Epithelial cell of proximal tubule (primary cell): ENCODE data around the gene NUDT21. TPM values are rescaled to one million over a fixed set of nuclear protein-coding genes. Genes with fewer than 3 reads are reported as not detected.

ENCODE experiments used
- DNase-seq: peaks from one replicate; pipeline ENCODE4 v3.0.0-alpha.2; 2011; ENCODE audit warnings: low read depth
- H3K4me3 ChIP-seq: 2 replicates; pipeline ENCODE4 v1.5.1; 2011; ENCODE audit warnings: low read depth, mild to moderate bottlenecking, low read length
- CTCF ChIP-seq: conservative IDR thresholded peaks from 2 replicates; pipeline ENCODE4 v1.5.1; 2012; ENCODE audit warnings: low read depth, mild to moderate bottlenecking, low read length
- total RNA-seq: library from RNA; depleted of rRNA; stranded (reverse); fragments of >200 nt; gene quantifications from 2 replicates; pipeline ENCODE4 v1.2.3, GENCODE V29; 2015

The NUDT21 gene
- total RNA-seq, 1 donor from 2014 or later = 78.2 TPM

- H3K4me3 ChIP-seq = no peak overlapping the region
- DNase-seq = no peak
- TF ChIP-seq CTCF = no peak
Measured at GRCh38 chr16:56447286-56447685, 3.8 kb downstream of the NUDT21 start.

GRCh38 chr16:56438038-56438437, 13.1 kb downstream of the NUDT21 start:
- no peak for TF ChIP-seq CTCF
- H3K4me3 ChIP-seq = no peak overlapping the region
- DNase-seq = no peak

- TF ChIP-seq CTCF = no peak
- H3K4me3 ChIP-seq = no peak overlapping the region
- no peak for DNase-seq
Measured at GRCh38 chr16:56436258-56436657, 14.9 kb downstream of the NUDT21 start.

GRCh38 chr16:56428091-56428490, 23.0 kb downstream of the NUDT21 start:
- TF ChIP-seq CTCF = no peak
- H3K4me3 ChIP-seq = no peak overlapping the region
- no peak for DNase-seq

- no peak overlapping the region for H3K4me3 ChIP-seq
- no peak for TF ChIP-seq CTCF
- no peak for DNase-seq
Measured at GRCh38 chr16:56426585-56426984, 24.5 kb downstream of the NUDT21 start.

- no peak for DNase-seq
- TF ChIP-seq CTCF = peak; percentile 14
- peak within 1 kb of the TSS; percentile 70 for H3K4me3 ChIP-seq
Measured at GRCh38 chr16:56425439-56425832, 25.7 kb downstream of the NUDT21 start, which contains the start of gene AMFR. Gene AMFR, minus strand, starts transcription at chr16:56425545. Its CDS starts 218 bp downstream, at chr16:56425327.

- H3K4me3 ChIP-seq = peak overlapping the region; percentile 70
- DNase-seq = no peak
- no peak for TF ChIP-seq CTCF
Measured at GRCh38 chr16:56424791-56425438, 26.2 kb downstream of the NUDT21 start.
